Kidney (tissue), 14 donors: ENCODE measurements around the gene GIPC1. TPM values are rescaled to one million over a fixed set of nuclear protein-coding genes. Genes with fewer than 3 reads are reported as not detected.
A peak's percentile ranks its signal among the peaks of the same experiment; 100 is the strongest.

ENCODE experiments used
- DNase-seq, 5 donors: peaks; one replicate each; pipeline ENCODE4 v3.0.0-alpha.2; 2013 to 2020
- FAIRE-seq: peaks from 2 replicates; lab custom pipeline; 2012; peaks lifted over from hg19 to GRCh38; lab: Jason Lieb, UNC
- H3K27ac ChIP-seq, 2 donors: one replicate each; pipeline ENCODE4 v1.7.0; 2013; ENCODE audit warnings: low read depth in 2 of 2, low read length in 2 of 2, inconsistent platforms in 1 of 2
- H3K27me3 ChIP-seq: one replicate; pipeline ENCODE4 v1.7.1; 2013; ENCODE audit warnings: low read length, inconsistent platforms; ENCODE audit not compliant: control insufficient read depth, insufficient read depth
- H3K36me3 ChIP-seq, 3 donors: one replicate each; pipeline versions ENCODE4 v1.7.0 to v1.7.1; 2013; ENCODE audit warnings: low read length in 3 of 3, control low read depth in 1 of 3, inconsistent platforms in 1 of 3; ENCODE audit not compliant: insufficient read depth in 3 of 3, control insufficient read depth in 2 of 3
- H3K4me1 ChIP-seq, 3 donors: one replicate each; pipeline versions ENCODE4 v1.7.0 to v1.7.1; 2013; ENCODE audit warnings: low read length in 3 of 3, inconsistent platforms in 1 of 3, low read depth in 1 of 3; ENCODE audit not compliant: control insufficient read depth in 2 of 3, insufficient read depth in 2 of 3
- H3K4me3 ChIP-seq, 3 donors: one replicate each; pipeline versions ENCODE4 v1.7.0 to v1.8.1; 2013; ENCODE audit warnings: low read length in 3 of 3, control low read depth in 1 of 3, inconsistent platforms in 1 of 3
- H3K9ac ChIP-seq, 3 donors: one replicate each; pipeline versions ENCODE4 v1.7.0 to v1.7.1; 2013; ENCODE audit warnings: low read length in 3 of 3, control low read depth in 1 of 3, inconsistent platforms in 1 of 3
- H3K9me3 ChIP-seq, 3 donors: one replicate each; pipeline versions ENCODE4 v1.7.0 to v1.7.1; 2013; ENCODE audit warnings: low read length in 3 of 3, control low read depth in 1 of 3, inconsistent platforms in 1 of 3; ENCODE audit not compliant: control insufficient read depth in 2 of 3, insufficient read depth in 1 of 3
- CTCF ChIP-seq: IDR thresholded peaks from 3 replicates; pipeline ENCODE4 v1.5.1; 2012; ENCODE audit warnings: mild to moderate bottlenecking, moderate library complexity, borderline replicate concordance; ENCODE audit not compliant: insufficient read depth; ENCODE audit errors: extremely low read depth
- intact Hi-C: fragments of 100-400 bp; cut with DNase I; formaldehyde crosslinking; loops from one replicate; pipeline ENCODE4 v1.11.1; 2022
- polyA plus RNA-seq: library from polyadenylated mRNA; stranded (reverse); fragments of 350-450 nt; fragmentation: Illumina TruSeq; extraction: RNeasy Lipid Tissue Mini Kit (QIAGEN cat#74804); gene quantifications from one replicate; pipeline ENCODE4 v1.2.3, GENCODE V29; 2014; ENCODE audit warnings: low read depth, low replicate concordance; ENCODE audit not compliant: insufficient read depth
- total RNA-seq: library from RNA; stranded (reverse); fragmentation: NEBNext Ultra II Directional; extraction: Animal tissue kit (Norgen Biotek cat#: 25700); gene quantifications from one replicate; pipeline ENCODE4 v1.2.1, GENCODE V29; 2021
- donor health status: control.
- donor health status: control.
- donor health status: control.
- donor health status: control.
- donor health status: control.
- donor health status: DM: yes; HTN: yes; CAD: no.
- donor health status: Normal renal cell carcinoma (clear cell type).

Gene GIPC1
- total and polyA plus RNA-seq, 2 donors from 2014 or later: 94.6 to 137 TPM

GRCh38 chr19:14471436-14472187 lies 24.3 kb downstream of the GIPC1 start:
- peaks cover 3 to 5% (median 5%) of the 10 kb centered on the region in 3 donors for H3K36me3 ChIP-seq
- intact Hi-C loops: no loop called here
- TF ChIP-seq CTCF: no peak
- H3K27ac ChIP-seq: no peak overlapping the region
- FAIRE-seq (no peak), DNase-seq (peak in 2 of 5 donors; percentile 65 to 78)
- H3K9ac ChIP-seq: no peak overlapping the region
- peaks cover 0 to 18% (median 0%) of the 10 kb centered on the region in 3 donors for H3K4me1 ChIP-seq
- H3K27me3 ChIP-seq: peaks cover 5% of the 10 kb centered on the region
- no peak overlapping the region for H3K4me3 ChIP-seq
- no peaks in the 10 kb centered on the region for H3K9me3 ChIP-seq

GRCh38 chr19:14470031-14470876 lies 25.7 kb downstream of the GIPC1 start:
- Histone ChIP-seq H3K27ac (no peak overlapping the region), H3K4me3 (no peak overlapping the region), H3K9ac (no peak overlapping the region), H3K27me3 (peaks cover 5% of the 10 kb centered on the region), H3K9me3 (no peaks in the 10 kb centered on the region), H3K4me1 (peaks cover 0 to 13% (median 0%) of the 10 kb centered on the region in 3 donors), H3K36me3 (peaks cover 3 to 8% (median 5%) of the 10 kb centered on the region in 3 donors)
- FAIRE-seq (no peak), DNase-seq (no peak)
- TF ChIP-seq CTCF: no peak
- intact Hi-C loops: no loop called here

GRCh38 chr19:14467816-14468215 lies 28.1 kb downstream of the GIPC1 start:
- intact Hi-C loops: no loop called here
- Histone ChIP-seq H3K4me1 (peaks cover 0 to 4% (median 0%) of the 10 kb centered on the region in 3 donors), H3K36me3 (peaks cover 3 to 14% (median 5%) of the 10 kb centered on the region in 3 donors), H3K27me3 (no peaks in the 10 kb centered on the region), H3K9ac (no peak overlapping the region), H3K27ac (no peak overlapping the region), H3K9me3 (no peaks in the 10 kb centered on the region), H3K4me3 (no peak overlapping the region)
- FAIRE-seq: no peak
- no peak for DNase-seq
- TF ChIP-seq CTCF: no peak
